CD4-positive, alpha-beta T cell treated with Interleukin-15 for 4 hours (primary cell): ENCODE results near the gene INIP.

Source experiments
- DNase-seq: peaks from one replicate; pipeline ENCODE4 v3.0.0-alpha.2; 2020; ENCODE audit warnings: low spot score

The INIP gene

DNA sequence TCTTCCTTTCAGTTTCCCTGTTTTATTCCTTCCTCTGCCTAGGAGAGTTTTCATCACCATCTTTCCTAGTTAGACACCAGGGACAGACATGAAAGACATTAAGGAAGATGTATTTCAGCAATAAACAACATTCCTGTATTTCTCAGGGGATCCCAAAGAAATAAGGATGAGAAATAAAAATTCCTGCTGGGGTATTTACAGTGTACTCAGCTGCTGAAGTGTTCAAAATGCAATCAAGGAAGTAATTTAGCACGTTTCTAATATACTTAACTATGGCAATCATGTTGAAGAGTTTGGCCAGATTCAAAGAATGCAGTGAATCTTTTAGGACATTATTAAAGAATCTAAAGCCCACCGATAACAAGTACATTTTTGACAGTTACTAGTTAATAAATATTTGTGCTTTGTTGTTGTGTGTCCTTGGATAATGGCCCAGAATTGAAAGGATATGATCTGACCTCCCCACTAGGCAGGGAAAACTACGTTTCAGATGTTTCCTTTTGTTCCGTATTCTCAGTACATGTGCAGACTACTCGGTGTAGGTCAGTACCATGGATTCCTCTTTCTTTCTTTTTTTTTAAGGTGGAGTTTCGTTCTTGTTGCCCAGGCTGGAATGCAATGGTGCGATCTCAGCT is 46.8 kb downstream of the INIP start:
- DNase-seq = no peak

DNA sequence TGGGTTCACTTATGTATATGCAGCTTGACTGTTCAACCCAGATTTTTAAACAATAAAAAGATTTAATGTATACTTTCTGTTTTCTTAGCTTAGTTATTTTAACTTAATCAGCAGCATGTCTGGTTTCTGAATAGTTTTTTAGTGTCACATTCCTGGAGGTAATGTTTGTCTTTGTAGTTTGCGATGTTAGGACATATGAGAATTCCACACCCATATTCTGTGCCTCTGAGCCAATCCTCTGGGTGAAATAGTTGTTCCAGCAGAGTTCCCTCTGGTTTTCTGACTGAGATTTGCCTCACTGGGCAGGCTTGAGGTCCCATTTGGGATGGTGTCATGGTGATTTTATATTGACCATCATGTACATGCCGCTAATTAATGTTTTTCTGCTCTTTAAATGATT is 48.6 kb downstream of the INIP start:
- DNase-seq = no peak

DNA sequence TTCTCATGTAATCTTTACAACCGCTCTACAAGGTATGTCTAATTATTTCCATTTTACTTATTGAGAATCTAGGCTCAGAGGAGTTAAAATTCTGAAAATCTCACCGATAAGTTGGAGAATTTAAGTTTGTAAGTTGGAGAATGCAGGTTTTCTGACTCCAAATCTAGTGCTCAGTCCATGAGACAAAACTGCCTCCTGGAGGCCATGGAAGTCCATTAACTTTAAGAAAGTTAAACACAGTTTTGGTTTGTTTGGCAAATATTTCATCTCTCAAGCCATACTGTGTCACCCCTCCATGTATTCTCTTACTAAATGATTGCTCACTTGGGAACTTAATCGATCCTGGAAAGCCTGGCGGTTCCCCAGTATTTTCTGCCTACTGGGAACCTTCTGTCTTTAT is 52.6 kb downstream of the INIP start:
- no peak for DNase-seq

DNA sequence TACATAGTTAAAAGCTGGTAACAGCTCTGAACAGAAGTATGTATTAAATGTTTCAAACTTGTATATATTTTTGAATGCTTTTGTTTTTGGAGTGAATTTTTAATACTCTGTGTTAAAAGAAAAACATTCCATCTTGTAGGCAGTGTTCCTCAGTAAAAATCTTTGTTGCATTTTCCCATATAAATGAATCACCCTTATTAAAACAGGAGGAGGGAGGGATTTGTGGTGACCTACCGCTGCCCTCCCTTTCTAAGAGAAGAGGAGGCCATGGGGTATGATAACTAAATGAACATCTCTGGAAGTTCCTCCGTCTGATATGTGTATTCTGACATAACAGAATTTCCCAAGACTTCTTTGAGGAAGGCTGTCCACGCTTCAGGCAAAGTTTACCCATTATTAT is 53.4 kb downstream of the INIP start:
- no peak for DNase-seq

DNA sequence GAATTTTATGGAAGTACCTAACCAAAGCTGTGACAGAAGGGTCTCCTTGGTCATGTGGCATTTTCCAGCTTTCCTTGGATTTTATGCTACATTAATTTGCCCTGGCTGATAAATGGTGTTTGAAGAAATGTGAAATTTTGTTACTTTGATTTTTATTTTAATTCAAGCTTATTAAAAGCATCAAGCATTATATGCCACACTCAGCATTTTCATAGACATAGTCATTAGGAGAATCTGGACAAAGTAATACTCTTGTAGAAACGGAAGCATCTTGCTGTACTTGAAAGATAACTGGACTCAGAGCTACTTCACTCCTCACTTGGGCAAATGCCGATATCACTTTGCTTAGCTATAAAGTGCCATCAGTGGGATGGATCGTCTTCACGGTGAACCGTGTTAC is 54.2 kb downstream of the INIP start:
- DNase-seq = no peak

DNA sequence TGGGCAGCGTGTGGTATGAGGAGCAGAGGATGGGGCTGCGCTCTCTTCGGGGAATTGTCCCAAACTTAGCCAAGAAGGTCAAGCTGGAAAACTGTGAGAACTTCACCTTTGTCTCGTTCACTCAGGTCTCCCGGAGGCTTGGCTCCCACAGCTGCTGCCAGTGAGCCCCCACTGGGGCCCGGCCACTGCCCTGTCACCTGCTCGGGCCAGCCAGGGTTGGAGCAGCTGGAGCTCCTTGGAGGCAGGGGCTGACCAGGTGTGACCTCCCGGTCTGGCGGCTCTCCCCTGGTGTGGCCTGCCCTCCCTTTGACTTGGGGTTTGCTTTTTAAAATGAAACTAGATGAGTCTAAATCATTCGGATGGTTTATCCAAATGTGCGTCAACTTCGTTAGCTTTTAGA is 58.0 kb downstream of the INIP start:
- DNase-seq = no peak

DNA sequence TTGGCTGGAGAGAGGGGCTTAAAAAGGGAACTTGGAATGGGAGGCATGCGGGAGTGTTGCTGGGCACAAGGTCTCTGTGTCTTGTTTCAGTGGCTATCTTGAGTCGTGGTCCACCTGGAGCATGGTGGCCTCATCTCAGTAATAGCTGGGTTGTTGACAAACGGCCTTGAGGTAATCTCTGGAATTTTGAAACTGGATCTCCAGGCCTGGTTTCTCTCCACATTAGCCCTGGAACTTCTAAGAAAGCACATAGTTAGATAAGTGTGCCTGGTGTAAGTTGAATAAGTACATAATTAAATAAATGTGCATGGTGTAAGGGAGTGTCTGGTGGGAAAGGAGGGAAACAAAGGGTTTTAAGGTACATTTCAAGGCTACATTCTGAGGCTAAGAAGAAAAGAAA is 62.2 kb downstream of the INIP start:
- DNase-seq = no peak

DNA sequence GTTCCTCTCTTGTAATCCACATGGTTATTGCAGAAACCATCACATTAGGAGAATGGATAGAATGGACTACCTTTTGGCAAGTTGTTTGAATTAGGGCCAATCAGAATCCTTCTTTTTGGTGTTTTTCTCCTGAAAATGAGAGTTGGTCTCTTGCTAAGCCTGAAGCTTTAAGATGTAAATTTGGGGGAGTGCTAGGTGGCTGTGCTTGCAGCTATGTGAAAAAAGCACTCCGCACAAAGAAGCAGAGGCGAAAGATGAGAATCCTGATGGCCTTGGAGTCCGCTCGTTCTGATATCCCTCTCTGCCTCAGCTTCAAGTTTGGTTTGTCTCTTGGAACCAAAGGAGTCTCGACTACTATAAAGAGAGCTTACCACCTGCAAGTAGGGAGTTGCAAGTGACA is 63.6 kb downstream of the INIP start:
- DNase-seq = no peak

DNA sequence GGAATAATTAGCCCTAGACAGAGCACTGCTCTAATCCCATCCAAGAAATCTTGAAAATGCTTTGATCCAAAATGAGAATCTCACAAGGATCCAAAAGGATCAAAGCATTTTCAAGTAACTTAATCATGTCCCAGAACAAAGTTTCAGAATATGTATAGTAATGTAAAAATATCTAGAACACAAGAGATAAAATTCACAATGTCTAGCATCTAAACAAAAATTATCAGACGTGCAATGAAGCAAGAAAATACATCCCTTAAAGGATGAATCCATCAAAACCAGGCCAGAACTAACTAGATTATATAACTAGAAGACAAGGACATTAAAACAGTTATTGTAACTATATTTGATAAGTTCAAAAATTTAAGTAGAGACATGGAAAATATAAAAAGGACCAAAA is 69.3 kb downstream of the INIP start:
- DNase-seq = no peak

DNA sequence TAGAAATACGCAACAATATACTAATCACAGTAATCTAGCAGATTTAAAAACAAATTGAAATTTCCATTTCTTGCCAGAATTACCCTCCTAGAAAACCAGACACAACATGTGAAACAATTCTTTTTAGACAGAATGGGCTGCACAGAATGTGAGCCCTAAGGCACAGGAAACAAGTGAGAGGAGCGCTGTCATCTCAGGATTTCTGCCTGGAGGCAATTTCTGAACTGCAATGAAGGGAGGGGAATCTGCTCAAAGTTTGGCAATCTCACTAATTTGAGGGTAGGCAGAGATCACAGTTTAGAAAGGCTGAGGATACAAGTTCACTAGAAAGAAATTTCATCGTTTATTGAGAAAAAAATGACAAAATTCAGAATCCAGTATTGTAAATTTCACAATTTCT is 70.3 kb downstream of the INIP start:
- DNase-seq = no peak

DNA sequence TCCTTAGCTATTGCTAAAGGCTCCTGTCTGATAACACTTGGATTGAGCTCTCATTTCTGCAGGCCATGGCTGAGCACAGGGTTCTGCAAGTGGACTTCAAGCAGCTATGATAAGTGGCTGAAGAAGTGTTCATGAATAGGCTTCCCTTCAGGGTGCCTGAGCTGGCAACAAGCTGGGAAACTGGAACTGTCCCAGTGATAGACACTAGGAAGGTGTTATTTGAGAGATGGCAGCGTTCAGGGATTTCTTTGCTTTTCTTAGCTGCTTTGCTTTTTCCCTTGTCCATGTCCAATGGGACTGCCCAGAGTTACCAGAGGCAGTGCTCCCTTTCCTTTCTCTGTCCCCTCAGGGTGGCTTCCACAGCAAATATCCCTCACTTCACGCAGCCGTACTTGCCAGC is 75.8 kb downstream of the INIP start:
- no peak for DNase-seq

DNA sequence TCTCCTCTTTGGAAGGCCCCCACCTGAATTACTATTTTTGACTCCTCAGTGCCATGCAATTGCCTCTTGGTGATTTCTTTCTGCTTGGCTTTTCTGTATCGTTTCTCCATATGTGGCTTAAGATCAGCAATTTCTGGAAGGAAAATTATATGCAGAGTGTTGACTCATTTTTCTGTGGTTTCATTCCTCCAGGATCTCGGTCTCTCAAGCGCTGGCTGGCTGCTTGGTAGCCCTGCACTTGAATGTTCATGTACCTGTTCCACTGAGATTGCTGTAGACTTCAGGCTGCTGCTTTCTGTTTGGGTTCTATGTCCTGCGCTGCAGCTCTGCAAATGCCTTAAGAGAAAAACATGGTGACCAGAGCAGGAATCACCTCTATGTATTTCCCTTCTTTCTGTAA is 77.6 kb downstream of the INIP start:
- DNase-seq = no peak
